GM23338 (cell line): ENCODE results near the gene SORBS2. TPM values are rescaled to one million over a fixed set of nuclear protein-coding genes. Genes with fewer than 3 reads are reported as not detected.

Experiments
- ATAC-seq: fragments of 200-7000 bp; cut with Tn5 transposase; 3 replicates; pipeline ENCODE4 v1.9.1; 2020
- DNase-seq: peaks from one replicate; pipeline ENCODE4 v3.0.0-alpha.2; 2015; ENCODE audit warnings: low spot score
- H2AFZ ChIP-seq: fragments of 200-600 bp; sonication (generic); 2 replicates; pipeline ENCODE4 v1.8.0; 2016; ENCODE audit warnings: antibody characterized with exemption, mild to moderate bottlenecking, moderate library complexity
- H3F3A ChIP-seq: fragments of 200-600 bp; sonication (generic); replicated peaks from 2 replicates; pipeline ENCODE4 v1.8.0; 2017; ENCODE audit warnings: antibody characterized with exemption, mixed run types, low read depth
- H3K27ac ChIP-seq: fragments of 200-600 bp; sonication (generic); 2 replicates; pipeline ENCODE4 v1.6.1; 2016; ENCODE audit warnings: low read depth
- H3K27me3 ChIP-seq: fragments of 200-600 bp; sonication (generic); 2 replicates; pipeline ENCODE4 v1.8.0; 2016; ENCODE audit warnings: mild to moderate bottlenecking, mixed run types, moderate library complexity; ENCODE audit not compliant: insufficient read depth
- H3K36me3 ChIP-seq: fragments of 200-600 bp; sonication (generic); 2 replicates; pipeline ENCODE4 v1.8.0; 2016; ENCODE audit warnings: mild to moderate bottlenecking; ENCODE audit not compliant: insufficient read depth
- H3K4me1 ChIP-seq: fragments of 200-600 bp; sonication (generic); 2 replicates; pipeline ENCODE4 v1.8.0; 2016; ENCODE audit warnings: mild to moderate bottlenecking, moderate library complexity; ENCODE audit not compliant: insufficient read depth
- H3K4me2 ChIP-seq: fragments of 200-600 bp; sonication (generic); 2 replicates; pipeline ENCODE4 v1.7.1; 2017; ENCODE audit warnings: mixed run types
- H3K4me3 ChIP-seq: fragments of 200-600 bp; sonication (generic); 2 replicates; pipeline ENCODE4 v1.6.1; 2016; ENCODE audit warnings: mixed run types
- H3K79me2 ChIP-seq: fragments of 200-600 bp; sonication (generic); replicated peaks from 2 replicates; pipeline ENCODE4 v1.8.0; 2017; ENCODE audit warnings: mild to moderate bottlenecking; ENCODE audit not compliant: insufficient read depth
- H3K9me2 ChIP-seq: fragments of 200-600 bp; sonication (generic); 2 replicates; pipeline ENCODE4 v1.8.0; 2017; ENCODE audit not compliant: insufficient read depth
- H4K20me1 ChIP-seq: fragments of 200-600 bp; sonication (generic); replicated peaks from 2 replicates; pipeline ENCODE4 v1.8.0; 2017; ENCODE audit warnings: mild to moderate bottlenecking; ENCODE audit not compliant: insufficient read depth
- H3K27ac Mint-ChIP-seq: 2 replicates; pipeline ENCODE4 v1.8.0; 2020; ENCODE audit warnings: inconsistent platforms, mild to moderate bottlenecking, moderate library complexity, mixed read lengths
- H3K27me3 Mint-ChIP-seq: 3 replicates; pipeline ENCODE4 v1.8.0; 2022; ENCODE audit warnings: low read depth, mild to moderate bottlenecking, moderate library complexity, mixed read lengths, inconsistent platforms; ENCODE audit not compliant: insufficient read depth, poor library complexity
- H3K36me3 Mint-ChIP-seq: 3 replicates; pipeline ENCODE4 v1.8.0; 2021; ENCODE audit warnings: low read depth, mild to moderate bottlenecking, inconsistent platforms, moderate library complexity, mixed read lengths
- H3K4me1 Mint-ChIP-seq: 3 replicates; pipeline ENCODE4 v1.8.0; 2020; ENCODE audit warnings: mild to moderate bottlenecking, inconsistent platforms, mixed read lengths
- H3K4me3 Mint-ChIP-seq: 3 replicates; pipeline ENCODE4 v1.8.0; 2021; ENCODE audit warnings: moderate library complexity, mild to moderate bottlenecking, inconsistent platforms, mixed read lengths
- H3K9me3 Mint-ChIP-seq: 3 replicates; pipeline ENCODE4 v1.8.0; 2020; ENCODE audit warnings: moderate library complexity, mild to moderate bottlenecking, inconsistent platforms, mixed read lengths
- CREB1 ChIP-seq: fragments of 250-450 bp; sonication (Bioruptor Pico); IDR thresholded peaks from 2 replicates; pipeline ENCODE4 v1.5.0; 2020; ENCODE audit warnings: low read depth, mild to moderate bottlenecking, moderate library complexity
- CTCF ChIP-seq, 2 experiments: fragments of 200-600 bp in 1 of 2; sonication (generic) in 1 of 2; conservative IDR thresholded peaks; 2 replicates each; pipeline versions ENCODE4 v1.5.1 to v1.6.1; 2016 to 2017; ENCODE audit warnings: antibody characterized with exemption in 2 of 2, low read depth in 2 of 2, mild to moderate bottlenecking in 2 of 2, moderate library complexity in 1 of 2
- EZH2 ChIP-seq: fragments of 200-600 bp; sonication (generic); IDR thresholded peaks from one replicate; pipeline ENCODE4 v1.8.0; 2017; ENCODE audit warnings: antibody characterized with exemption, mild to moderate bottlenecking, low read depth; ENCODE audit not compliant: unreplicated experiment
- EZH2phosphoT487 ChIP-seq: fragments of 200-600 bp; sonication (generic); IDR thresholded peaks from one replicate; pipeline ENCODE4 v1.8.1; 2018; ENCODE audit warnings: antibody characterized with exemption; ENCODE audit not compliant: unreplicated experiment
- JUNB ChIP-seq: IDR thresholded peaks from one replicate; pipeline ENCODE4 v1.6.1; 2016; ENCODE audit warnings: antibody characterized with exemption; ENCODE audit not compliant: unreplicated experiment
- NANOG ChIP-seq: IDR thresholded peaks from 2 replicates; pipeline ENCODE4 v1.6.1; 2016; ENCODE audit warnings: antibody characterized with exemption, borderline replicate concordance
- POLR2AphosphoS5 ChIP-seq: IDR thresholded peaks from 2 replicates; pipeline ENCODE4 v1.6.1; 2016; ENCODE audit warnings: antibody characterized with exemption, low read depth
- STAT1 ChIP-seq: IDR thresholded peaks from one replicate; pipeline ENCODE4 v1.6.1; 2016; ENCODE audit warnings: antibody characterized with exemption; ENCODE audit not compliant: unreplicated experiment
- ZNF114 ChIP-seq: fragments of 250-450 bp; sonication (Bioruptor Pico); IDR thresholded peaks from 2 replicates; pipeline ENCODE4 v1.5.0; 2020; ENCODE audit warnings: mild to moderate bottlenecking, moderate library complexity
- ZNF331 ChIP-seq: fragments of 250-450 bp; sonication (Bioruptor Pico); IDR thresholded peaks from 2 replicates; pipeline ENCODE4 v1.5.0; 2020; ENCODE audit warnings: low read depth, mild to moderate bottlenecking, moderate library complexity
- polyA plus RNA-seq: library from polyadenylated mRNA; unstranded; fragments of >200 nt; fragmentation: Nextera tagmentation; extraction: Ambion mirVana; gene quantifications from 2 replicates; pipeline ENCODE4 v1.2.1, GENCODE V29; 2016
- total RNA-seq: library from RNA; depleted of rRNA; stranded (reverse); fragments of >200 nt; shearing (Covaris generic); gene quantifications from 2 replicates; pipeline ENCODE4 v1.2.3, GENCODE V29; 2014
- TF ChIP-seq, protein P1 (sequence below): IDR thresholded peaks from 2 replicates; pipeline ENCODE4 v1.6.1; 2016; ENCODE audit warnings: antibody characterized with exemption
- TF ChIP-seq, protein P2 (sequence below): fragments of 250-450 bp; sonication (Bioruptor Pico); IDR thresholded peaks from 2 replicates; pipeline ENCODE4 v1.5.0; 2020; ENCODE audit warnings: mild to moderate bottlenecking, moderate library complexity

SORBS2 gene
- total and polyA plus RNA-seq, 2 experiments from 2014 or later: 17.8 to 27.6 TPM

GRCh38 chr4:185834778-185835177 is 22.8 kb upstream of the SORBS2 start:
- ATAC-seq (no peak), DNase-seq (no peak)
- Histone ChIP-seq H3K4me1 (peaks cover 37% of the 10 kb centered on the region), H2AFZ (no peak overlapping the region), H3K27me3 (no peaks in the 10 kb centered on the region), H3K27ac (peak overlapping the region; percentile 99), H3K4me3 (no peak overlapping the region), H3K79me2 (no peaks in the 10 kb centered on the region), H3F3A (peaks cover 9% of the 10 kb centered on the region), H3K9me2 (0 out of 2 replicates have a peak, but pooled peaks cover 2% of the 10 kb centered on the region), H3K4me2 (no peak overlapping the region), H3K36me3 (no peaks in the 10 kb centered on the region), H4K20me1 (no peaks in the 10 kb centered on the region)
- H3K27me3 Mint-ChIP-seq: peaks cover 2% of the 10 kb centered on the region
- H3K9me3 Mint-ChIP-seq: no peaks in the 10 kb centered on the region
- no peaks in the 10 kb centered on the region for H3K36me3 Mint-ChIP-seq
- H3K4me3 Mint-ChIP-seq: no peak overlapping the region
- no peak for TF ChIP-seq POLR2AphosphoS5
- TF ChIP-seq JUNB: no peak
- TF ChIP-seq ZNF331 (CRISPR knock-in tag): no peak
- no peak for TF ChIP-seq EZH2
- TF ChIP-seq CTCF (conservative IDR thresholded peaks at IDR 0.05; ENCODE audit: low read depth in 2 of 2): no peak
- TF ChIP-seq ZNF114 (CRISPR knock-in tag): no peak
- TF ChIP-seq EZH2phosphoT487: no peak
- TF ChIP-seq CREB1 (CRISPR knock-in tag): no peak
- peak overlapping the region; percentile 89 for H3K27ac Mint-ChIP-seq
- peaks cover 30% of the 10 kb centered on the region for H3K4me1 Mint-ChIP-seq

DNA sequence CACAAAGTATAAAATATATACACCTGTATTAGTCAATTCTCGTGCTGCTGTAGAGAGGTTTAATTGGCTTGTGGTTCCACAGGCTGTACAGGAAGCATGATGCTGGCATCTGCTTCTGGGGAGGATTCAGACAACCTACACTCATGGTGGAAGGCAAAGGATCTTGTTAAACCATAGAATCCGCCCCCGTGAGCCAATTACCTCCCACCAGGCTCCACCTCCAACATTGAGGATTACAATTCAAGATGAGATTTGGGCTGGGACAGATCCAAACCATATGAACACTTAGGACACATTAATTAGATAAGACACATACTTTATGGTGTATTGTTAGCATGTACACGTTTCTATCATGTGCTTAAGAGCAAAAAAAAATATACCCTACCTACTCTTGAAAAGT is 22.1 kb upstream of the SORBS2 start:
- peaks cover 30% of the 10 kb centered on the region for H3K4me1 Mint-ChIP-seq
- no peaks in the 10 kb centered on the region for H3K27me3 ChIP-seq
- H3K36me3 ChIP-seq: no peaks in the 10 kb centered on the region
- peak overlapping the region; percentile 49 for H3K27ac Mint-ChIP-seq
- H3K36me3 Mint-ChIP-seq: peaks cover 1% of the 10 kb centered on the region; the same call in 1 of the 3 replicates
- H3F3A ChIP-seq: peaks cover 9% of the 10 kb centered on the region
- H2AFZ ChIP-seq: no peak overlapping the region
- H3K27me3 Mint-ChIP-seq: peaks cover 2% of the 10 kb centered on the region
- no peaks in the 10 kb centered on the region for H4K20me1 ChIP-seq
- H3K27ac ChIP-seq: no peak overlapping the region
- no peak for DNase-seq
- H3K4me3 ChIP-seq: no peak overlapping the region
- H3K9me2 ChIP-seq: peaks cover 2% of the 10 kb centered on the region; the same call in 1 of the 2 replicates
- peaks cover 34% of the 10 kb centered on the region for H3K4me1 ChIP-seq
- no peaks in the 10 kb centered on the region for H3K9me3 Mint-ChIP-seq
- no peaks in the 10 kb centered on the region for H3K79me2 ChIP-seq
- H3K4me2 ChIP-seq: no peak overlapping the region
- ATAC-seq: no peak
- H3K4me3 Mint-ChIP-seq: no peak overlapping the region
- TF ChIP-seq JUNB: no peak
- TF ChIP-seq STAT1: no peak
- TF ChIP-seq, protein P1, sequence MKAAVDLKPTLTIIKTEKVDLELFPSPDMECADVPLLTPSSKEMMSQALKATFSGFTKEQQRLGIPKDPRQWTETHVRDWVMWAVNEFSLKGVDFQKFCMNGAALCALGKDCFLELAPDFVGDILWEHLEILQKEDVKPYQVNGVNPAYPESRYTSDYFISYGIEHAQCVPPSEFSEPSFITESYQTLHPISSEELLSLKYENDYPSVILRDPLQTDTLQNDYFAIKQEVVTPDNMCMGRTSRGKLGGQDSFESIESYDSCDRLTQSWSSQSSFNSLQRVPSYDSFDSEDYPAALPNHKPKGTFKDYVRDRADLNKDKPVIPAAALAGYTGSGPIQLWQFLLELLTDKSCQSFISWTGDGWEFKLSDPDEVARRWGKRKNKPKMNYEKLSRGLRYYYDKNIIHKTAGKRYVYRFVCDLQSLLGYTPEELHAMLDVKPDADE: no peak
- TF ChIP-seq NANOG: no peak
- TF ChIP-seq ZNF331 (CRISPR knock-in tag): no peak
- no peak for TF ChIP-seq ZNF114 (CRISPR knock-in tag)
- TF ChIP-seq, protein P2, sequence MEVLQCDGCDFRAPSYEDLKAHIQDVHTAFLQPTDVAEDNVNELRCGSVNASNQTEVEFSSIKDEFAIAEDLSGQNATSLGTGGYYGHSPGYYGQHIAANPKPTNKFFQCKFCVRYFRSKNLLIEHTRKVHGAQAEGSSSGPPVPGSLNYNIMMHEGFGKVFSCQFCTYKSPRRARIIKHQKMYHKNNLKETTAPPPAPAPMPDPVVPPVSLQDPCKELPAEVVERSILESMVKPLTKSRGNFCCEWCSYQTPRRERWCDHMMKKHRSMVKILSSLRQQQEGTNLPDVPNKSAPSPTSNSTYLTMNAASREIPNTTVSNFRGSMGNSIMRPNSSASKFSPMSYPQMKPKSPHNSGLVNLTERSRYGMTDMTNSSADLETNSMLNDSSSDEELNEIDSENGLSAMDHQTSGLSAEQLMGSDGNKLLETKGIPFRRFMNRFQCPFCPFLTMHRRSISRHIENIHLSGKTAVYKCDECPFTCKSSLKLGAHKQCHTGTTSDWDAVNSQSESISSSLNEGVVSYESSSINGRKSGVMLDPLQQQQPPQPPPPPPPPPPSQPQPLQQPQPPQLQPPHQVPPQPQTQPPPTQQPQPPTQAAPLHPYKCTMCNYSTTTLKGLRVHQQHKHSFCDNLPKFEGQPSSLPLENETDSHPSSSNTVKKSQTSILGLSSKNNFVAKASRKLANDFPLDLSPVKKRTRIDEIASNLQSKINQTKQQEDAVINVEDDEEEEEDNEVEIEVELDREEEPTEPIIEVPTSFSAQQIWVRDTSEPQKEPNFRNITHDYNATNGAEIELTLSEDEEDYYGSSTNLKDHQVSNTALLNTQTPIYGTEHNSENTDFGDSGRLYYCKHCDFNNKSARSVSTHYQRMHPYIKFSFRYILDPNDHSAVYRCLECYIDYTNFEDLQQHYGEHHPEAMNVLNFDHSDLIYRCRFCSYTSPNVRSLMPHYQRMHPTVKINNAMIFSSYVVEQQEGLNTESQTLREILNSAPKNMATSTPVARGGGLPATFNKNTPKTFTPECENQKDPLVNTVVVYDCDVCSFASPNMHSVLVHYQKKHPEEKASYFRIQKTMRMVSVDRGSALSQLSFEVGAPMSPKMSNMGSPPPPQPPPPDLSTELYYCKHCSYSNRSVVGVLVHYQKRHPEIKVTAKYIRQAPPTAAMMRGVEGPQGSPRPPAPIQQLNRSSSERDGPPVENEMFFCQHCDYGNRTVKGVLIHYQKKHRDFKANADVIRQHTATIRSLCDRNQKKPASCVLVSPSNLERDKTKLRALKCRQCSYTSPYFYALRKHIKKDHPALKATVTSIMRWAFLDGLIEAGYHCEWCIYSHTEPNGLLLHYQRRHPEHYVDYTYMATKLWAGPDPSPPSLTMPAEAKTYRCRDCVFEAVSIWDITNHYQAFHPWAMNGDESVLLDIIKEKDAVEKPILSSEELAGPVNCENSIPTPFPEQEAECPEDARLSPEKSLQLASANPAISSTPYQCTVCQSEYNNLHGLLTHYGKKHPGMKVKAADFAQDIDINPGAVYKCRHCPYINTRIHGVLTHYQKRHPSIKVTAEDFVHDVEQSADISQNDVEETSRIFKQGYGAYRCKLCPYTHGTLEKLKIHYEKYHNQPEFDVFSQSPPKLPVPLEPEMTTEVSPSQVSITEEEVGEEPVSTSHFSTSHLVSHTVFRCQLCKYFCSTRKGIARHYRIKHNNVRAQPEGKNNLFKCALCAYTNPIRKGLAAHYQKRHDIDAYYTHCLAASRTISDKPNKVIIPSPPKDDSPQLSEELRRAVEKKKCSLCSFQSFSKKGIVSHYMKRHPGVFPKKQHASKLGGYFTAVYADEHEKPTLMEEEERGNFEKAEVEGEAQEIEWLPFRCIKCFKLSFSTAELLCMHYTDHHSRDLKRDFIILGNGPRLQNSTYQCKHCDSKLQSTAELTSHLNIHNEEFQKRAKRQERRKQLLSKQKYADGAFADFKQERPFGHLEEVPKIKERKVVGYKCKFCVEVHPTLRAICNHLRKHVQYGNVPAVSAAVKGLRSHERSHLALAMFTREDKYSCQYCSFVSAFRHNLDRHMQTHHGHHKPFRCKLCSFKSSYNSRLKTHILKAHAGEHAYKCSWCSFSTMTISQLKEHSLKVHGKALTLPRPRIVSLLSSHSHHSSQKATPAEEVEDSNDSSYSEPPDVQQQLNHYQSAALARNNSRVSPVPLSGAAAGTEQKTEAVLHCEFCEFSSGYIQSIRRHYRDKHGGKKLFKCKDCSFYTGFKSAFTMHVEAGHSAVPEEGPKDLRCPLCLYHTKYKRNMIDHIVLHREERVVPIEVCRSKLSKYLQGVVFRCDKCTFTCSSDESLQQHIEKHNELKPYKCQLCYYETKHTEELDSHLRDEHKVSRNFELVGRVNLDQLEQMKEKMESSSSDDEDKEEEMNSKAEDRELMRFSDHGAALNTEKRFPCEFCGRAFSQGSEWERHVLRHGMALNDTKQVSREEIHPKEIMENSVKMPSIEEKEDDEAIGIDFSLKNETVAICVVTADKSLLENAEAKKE (CRISPR knock-in tag): no peak
